ENCODE measurements around the gene KMT2B.

The KMT2B gene

DNA sequence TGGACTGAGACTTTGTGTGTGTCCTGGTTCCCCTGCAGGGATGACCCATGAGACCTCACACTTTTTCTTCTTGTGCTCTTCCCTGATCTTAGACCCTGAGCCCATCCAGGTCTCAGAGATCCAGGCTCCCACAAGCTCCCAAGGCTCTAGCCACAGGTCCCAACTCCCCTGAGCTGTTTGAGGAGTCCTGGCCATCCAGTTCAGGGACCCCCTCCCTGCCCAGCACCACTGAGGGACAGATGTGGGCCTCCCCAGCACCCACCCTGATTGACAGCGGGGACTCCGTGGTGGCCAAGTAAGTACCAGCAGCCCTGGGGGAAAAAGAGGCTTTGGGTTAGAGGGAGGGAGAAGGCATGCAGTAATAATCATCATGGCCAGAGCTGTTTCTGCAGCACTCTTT, 41.9 kb downstream of the KMT2B start:
- no peak for TF ChIP-seq CTCF (IDR thresholded peaks at IDR 0.05; ENCODE audit: low read depth, low read length)
- Histone ChIP-seq H3K4me3 (ENCODE audit: low read depth, low read length) (no peak overlapping the region), H3K27me3 (ENCODE audit: insufficient read depth, low read depth, severe bottlenecking) (no peaks in the 10 kb centered on the region), H3K9me3 (ENCODE audit: severe bottlenecking) (no peaks in the 10 kb centered on the region), H3K27ac (no peak overlapping the region), H3K36me3 (peaks cover 42% of the 10 kb centered on the region)
- DNase-seq: no peak

DNA sequence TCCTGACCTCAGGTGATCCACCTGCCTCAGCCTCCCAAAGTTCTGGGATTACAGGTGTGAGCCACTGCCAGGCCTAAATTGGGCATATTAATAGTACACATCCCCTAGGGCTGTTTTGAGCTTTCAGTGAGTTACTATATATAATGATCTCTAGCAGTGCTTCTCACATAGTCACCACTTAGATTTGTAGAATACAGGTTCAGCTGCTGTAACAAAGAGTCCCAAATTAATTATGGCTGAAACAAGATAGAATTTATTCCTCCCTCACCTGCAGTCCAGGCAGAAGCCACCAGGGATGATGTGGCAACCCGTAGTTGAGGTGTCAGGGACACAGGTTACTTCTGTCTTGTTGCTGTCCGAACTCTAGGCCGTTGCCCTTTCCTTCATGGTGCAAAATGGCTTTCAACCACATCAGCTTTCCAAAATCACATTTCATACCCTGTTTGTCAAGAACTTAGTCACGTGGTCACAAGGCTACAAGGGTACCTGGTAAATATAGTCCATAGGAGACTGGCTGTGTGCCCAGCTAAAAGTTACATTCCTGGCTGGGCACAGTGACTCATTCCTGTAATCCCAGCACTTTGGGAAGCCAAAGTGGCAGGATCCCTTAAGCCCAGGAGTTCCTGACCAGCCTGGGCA, 43.0 kb downstream of the KMT2B start:
- Histone ChIP-seq H3K27me3 (ENCODE audit: insufficient read depth, low read depth, severe bottlenecking) (no peaks in the 10 kb centered on the region), H3K27ac (no peak overlapping the region), H3K9me3 (ENCODE audit: severe bottlenecking) (no peaks in the 10 kb centered on the region), H3K36me3 (peaks cover 53% of the 10 kb centered on the region), H3K4me3 (ENCODE audit: low read depth, low read length) (no peak overlapping the region)
- TF ChIP-seq CTCF (IDR thresholded peaks at IDR 0.05; ENCODE audit: low read depth, low read length): no peak
- no peak for DNase-seq

- H3K9me3 ChIP-seq (ENCODE audit: severe bottlenecking): no peaks in the 10 kb centered on the region
- H3K27ac ChIP-seq: no peak overlapping the region
- peaks cover 61% of the 10 kb centered on the region for H3K36me3 ChIP-seq
- DNase-seq: no peak
- TF ChIP-seq CTCF (IDR thresholded peaks at IDR 0.05; ENCODE audit: low read depth, low read length): no peak
- H3K4me3 ChIP-seq (ENCODE audit: low read depth, low read length): no peak overlapping the region
- no peaks in the 10 kb centered on the region for H3K27me3 ChIP-seq (ENCODE audit: insufficient read depth, low read depth, severe bottlenecking)
Measured at GRCh38 chr19:35764432-35765315, 46.9 kb downstream of the KMT2B start.

GRCh38 chr19:35766571-35767104, 48.8 kb downstream of the KMT2B start:
- Histone ChIP-seq H3K4me3 (ENCODE audit: low read depth, low read length) (no peak overlapping the region), H3K27me3 (ENCODE audit: insufficient read depth, low read depth, severe bottlenecking) (no peaks in the 10 kb centered on the region), H3K27ac (no peak overlapping the region), H3K9me3 (ENCODE audit: severe bottlenecking) (no peaks in the 10 kb centered on the region), H3K36me3 (peaks cover 42% of the 10 kb centered on the region)
- no peak for TF ChIP-seq CTCF (IDR thresholded peaks at IDR 0.05; ENCODE audit: low read depth, low read length)
- DNase-seq: no peak

DNA sequence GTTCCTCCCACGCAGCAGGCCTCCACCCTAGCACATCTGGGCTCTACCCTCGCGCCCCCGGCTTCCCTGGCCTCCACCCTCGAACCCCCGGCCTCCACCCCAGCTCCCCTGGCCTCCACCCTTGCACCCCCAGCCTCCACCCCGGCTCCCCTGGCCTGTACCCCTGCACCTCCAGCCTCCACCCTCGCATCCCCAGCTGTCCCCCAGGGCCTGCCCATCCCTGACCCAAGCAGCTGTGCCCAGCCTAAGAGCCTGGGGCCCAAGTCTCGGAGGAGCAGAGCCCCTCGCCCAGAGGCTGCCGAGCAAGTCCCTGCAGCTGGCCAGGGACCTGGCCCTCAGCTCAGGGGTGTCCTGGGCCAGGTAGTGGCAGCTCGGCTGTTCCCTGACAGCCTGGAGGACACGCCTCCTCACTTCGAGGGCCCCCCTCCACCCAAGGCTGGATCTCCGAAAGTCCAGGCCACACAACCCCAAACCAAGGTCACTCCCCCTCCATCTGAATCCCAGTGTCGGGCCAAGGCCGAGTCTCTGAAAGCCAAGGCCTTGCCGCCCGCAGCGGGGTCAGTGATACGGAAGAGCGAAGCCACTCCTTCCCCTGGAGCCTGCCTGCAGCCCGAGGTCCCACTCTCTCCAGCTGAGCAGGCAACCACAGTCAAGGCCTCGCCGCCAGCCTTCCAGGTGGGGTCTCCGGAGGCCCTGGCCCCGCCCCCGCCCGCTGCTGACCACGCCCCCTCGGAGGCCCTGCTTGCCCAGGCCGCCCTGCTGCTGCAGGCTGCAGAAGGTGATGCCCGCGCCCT, 49.7 kb downstream of the KMT2B start:
- Histone ChIP-seq H3K27ac (no peak overlapping the region), H3K9me3 (ENCODE audit: severe bottlenecking) (no peaks in the 10 kb centered on the region), H3K4me3 (ENCODE audit: low read depth, low read length) (no peak overlapping the region), H3K36me3 (peaks cover 35% of the 10 kb centered on the region), H3K27me3 (ENCODE audit: insufficient read depth, low read depth, severe bottlenecking) (no peaks in the 10 kb centered on the region)
- no peak for TF ChIP-seq CTCF (IDR thresholded peaks at IDR 0.05; ENCODE audit: low read depth, low read length)
- DNase-seq: no peak

Measured in WERI-Rb-1 (cell line).